HepG2 (cell line): ENCODE data around the gene CDC42BPG. TPM values are rescaled to one million over a fixed set of nuclear protein-coding genes. Genes with fewer than 3 reads are reported as not detected.

Experiments
- EEA1 ChIP-seq: sonication (generic); formaldehyde crosslinking; IDR thresholded peaks from 2 replicates; pipeline ENCODE4 v1.5.1; 2020; ENCODE audit warnings: mild to moderate bottlenecking, missing genetic modification reagents, borderline replicate concordance
- IRF2 ChIP-seq: IDR thresholded peaks from 2 replicates; pipeline ENCODE4 v1.6.1; 2018; ENCODE audit warnings: missing genetic modification reagents, missing compliant biosample characterization
- KIAA2018 ChIP-seq: sonication (generic); formaldehyde crosslinking; IDR thresholded peaks from 2 replicates; pipeline ENCODE4 v1.5.0; 2020; ENCODE audit warnings: mild to moderate bottlenecking, missing genetic modification reagents, borderline replicate concordance
- SP4 ChIP-seq: sonication (generic); formaldehyde crosslinking; IDR thresholded peaks from 2 replicates; pipeline ENCODE4 v1.8.1; 2023; ENCODE audit warnings: mild to moderate bottlenecking, missing genetic modification reagents
- ZNF207 ChIP-seq: fragments of 450-650 bp; IDR thresholded peaks from 2 replicates; pipeline ENCODE4 v1.6.1; 2016; ENCODE audit warnings: antibody characterized with exemption, borderline replicate concordance
- ZNF451 ChIP-seq: sonication (generic); formaldehyde crosslinking; IDR thresholded peaks from 2 replicates; pipeline ENCODE4 v1.5.0; 2020; ENCODE audit warnings: mild to moderate bottlenecking, missing genetic modification reagents
- ZNF552 ChIP-seq: sonication (generic); formaldehyde crosslinking; IDR thresholded peaks from 2 replicates; pipeline ENCODE4 v1.9.0; 2022; ENCODE audit warnings: missing genetic modification reagents, mild to moderate bottlenecking, borderline replicate concordance
- ZNF761 ChIP-seq: sonication (generic); formaldehyde crosslinking; conservative IDR thresholded peaks from 2 replicates; pipeline ENCODE4 v1.4.0; 2020; ENCODE audit warnings: mild to moderate bottlenecking, missing genetic modification reagents
- polyA plus RNA-seq, 8 experiments: library from polyadenylated mRNA; depleted of rRNA in 3 of 8; stranded (reverse) in 7 of 8; unstranded in 1 of 8; fragments of >200 nt; fragmentation: Illumina TruSeq in 4 of 8; extraction: Trizol in 4 of 8; gene quantifications; 2 replicates each; pipeline versions ENCODE4 v1.2.1 to v1.2.3, GENCODE V29; 2011 to 2016; ENCODE audit warnings: low read depth in 4 of 8, missing spikeins in 1 of 8, mixed read lengths in 1 of 8; ENCODE audit not compliant: insufficient read depth in 1 of 8
- total RNA-seq, 5 experiments: library from RNA; depleted of rRNA; stranded (reverse); fragments of >200 nt; fragmentation: Illumina TruSeq; extraction: Trizol; gene quantifications; 2 replicates each; pipeline ENCODE4 v1.2.3, GENCODE V29; 2016; ENCODE audit warnings: low read depth in 1 of 5
- TF ChIP-seq, protein P1 (sequence below): sonication (generic); formaldehyde crosslinking; IDR thresholded peaks from 2 replicates; pipeline ENCODE4 v1.4.0; 2020; ENCODE audit warnings: missing genetic modification reagents, borderline replicate concordance
- TF ChIP-seq, protein P2 (sequence below): fragments of 450-650 bp; IDR thresholded peaks from 2 replicates; pipeline ENCODE4 v1.6.1; 2016
- TF ChIP-seq, protein P3 (sequence below): sonication (generic); formaldehyde crosslinking; IDR thresholded peaks from 2 replicates; pipeline ENCODE4 v1.4.0; 2020; ENCODE audit warnings: mild to moderate bottlenecking, low read depth, missing genetic modification reagents

The CDC42BPG gene
- total and polyA plus RNA-seq, 2 of the 13 experiments (the other 11 are each of a cell fraction or from before 2014, with no cell fraction given), result 0.55 to 1.4 TPM

DNA sequence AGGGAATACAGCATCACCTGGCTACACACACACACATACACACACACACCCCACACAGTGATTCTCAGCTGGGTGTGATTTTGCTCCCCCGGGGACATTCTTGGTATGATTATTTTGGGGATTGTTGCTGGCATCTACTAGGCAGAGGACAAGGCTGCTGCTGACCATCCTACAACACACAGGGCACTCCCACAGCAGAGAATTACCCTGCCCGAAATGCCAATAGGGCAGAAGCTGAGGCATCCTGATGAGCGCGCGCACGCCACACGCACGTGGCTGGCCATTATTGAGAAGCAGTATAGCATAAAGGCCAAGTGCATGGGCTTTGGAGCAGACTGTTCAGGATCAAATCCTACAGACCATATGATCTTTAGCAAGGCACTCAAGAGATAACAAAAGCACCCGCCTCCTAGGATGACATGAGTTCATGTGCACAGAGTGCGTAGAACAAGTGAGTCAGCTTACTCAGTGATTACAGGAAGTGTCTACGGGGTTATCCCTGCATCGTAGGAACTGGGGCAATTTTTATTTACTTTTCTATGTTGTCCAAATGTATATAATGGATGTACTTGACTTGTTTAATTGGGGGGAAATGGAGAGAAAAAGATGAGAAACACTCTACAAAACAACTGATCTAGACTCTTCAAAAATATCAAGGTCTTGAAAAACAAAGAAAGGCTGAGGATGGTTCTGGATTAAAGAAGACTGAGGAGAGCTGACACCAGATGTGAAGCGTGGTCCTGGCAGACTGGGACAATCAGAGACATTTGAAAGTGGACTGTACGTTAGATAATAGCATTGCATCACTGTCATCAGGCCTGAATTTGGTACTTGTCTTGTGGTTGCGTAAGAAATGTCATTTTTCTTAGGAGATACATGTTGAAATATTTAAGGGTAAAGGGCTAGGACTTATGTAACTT, 41.2 kb upstream of the CDC42BPG start (continued):
- no peak for TF ChIP-seq KIAA2018 (CRISPR knock-in tag)
- no peak for TF ChIP-seq ZNF761 (CRISPR knock-in tag)
- no peak for TF ChIP-seq ZNF451
- TF ChIP-seq EEA1 (CRISPR knock-in tag), result no peak
- no peak for TF ChIP-seq ZNF552 (CRISPR knock-in tag)
- TF ChIP-seq IRF2 (CRISPR knock-in tag), result no peak
- TF ChIP-seq, protein P1, sequence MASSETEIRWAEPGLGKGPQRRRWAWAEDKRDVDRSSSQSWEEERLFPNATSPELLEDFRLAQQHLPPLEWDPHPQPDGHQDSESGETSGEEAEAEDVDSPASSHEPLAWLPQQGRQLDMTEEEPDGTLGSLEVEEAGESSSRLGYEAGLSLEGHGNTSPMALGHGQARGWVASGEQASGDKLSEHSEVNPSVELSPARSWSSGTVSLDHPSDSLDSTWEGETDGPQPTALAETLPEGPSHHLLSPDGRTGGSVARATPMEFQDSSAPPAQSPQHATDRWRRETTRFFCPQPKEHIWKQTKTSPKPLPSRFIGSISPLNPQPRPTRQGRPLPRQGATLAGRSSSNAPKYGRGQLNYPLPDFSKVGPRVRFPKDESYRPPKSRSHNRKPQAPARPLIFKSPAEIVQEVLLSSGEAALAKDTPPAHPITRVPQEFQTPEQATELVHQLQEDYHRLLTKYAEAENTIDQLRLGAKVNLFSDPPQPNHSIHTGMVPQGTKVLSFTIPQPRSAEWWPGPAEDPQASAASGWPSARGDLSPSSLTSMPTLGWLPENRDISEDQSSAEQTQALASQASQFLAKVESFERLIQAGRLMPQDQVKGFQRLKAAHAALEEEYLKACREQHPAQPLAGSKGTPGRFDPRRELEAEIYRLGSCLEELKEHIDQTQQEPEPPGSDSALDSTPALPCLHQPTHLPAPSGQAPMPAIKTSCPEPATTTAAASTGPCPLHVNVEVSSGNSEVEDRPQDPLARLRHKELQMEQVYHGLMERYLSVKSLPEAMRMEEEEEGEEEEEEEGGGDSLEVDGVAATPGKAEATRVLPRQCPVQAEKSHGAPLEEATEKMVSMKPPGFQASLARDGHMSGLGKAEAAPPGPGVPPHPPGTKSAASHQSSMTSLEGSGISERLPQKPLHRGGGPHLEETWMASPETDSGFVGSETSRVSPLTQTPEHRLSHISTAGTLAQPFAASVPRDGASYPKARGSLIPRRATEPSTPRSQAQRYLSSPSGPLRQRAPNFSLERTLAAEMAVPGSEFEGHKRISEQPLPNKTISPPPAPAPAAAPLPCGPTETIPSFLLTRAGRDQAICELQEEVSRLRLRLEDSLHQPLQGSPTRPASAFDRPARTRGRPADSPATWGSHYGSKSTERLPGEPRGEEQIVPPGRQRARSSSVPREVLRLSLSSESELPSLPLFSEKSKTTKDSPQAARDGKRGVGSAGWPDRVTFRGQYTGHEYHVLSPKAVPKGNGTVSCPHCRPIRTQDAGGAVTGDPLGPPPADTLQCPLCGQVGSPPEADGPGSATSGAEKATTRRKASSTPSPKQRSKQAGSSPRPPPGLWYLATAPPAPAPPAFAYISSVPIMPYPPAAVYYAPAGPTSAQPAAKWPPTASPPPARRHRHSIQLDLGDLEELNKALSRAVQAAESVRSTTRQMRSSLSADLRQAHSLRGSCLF (CRISPR knock-in tag), result no peak
- TF ChIP-seq SP4 (CRISPR knock-in tag), result no peak
- TF ChIP-seq ZNF207, result no peak
- TF ChIP-seq, protein P2, sequence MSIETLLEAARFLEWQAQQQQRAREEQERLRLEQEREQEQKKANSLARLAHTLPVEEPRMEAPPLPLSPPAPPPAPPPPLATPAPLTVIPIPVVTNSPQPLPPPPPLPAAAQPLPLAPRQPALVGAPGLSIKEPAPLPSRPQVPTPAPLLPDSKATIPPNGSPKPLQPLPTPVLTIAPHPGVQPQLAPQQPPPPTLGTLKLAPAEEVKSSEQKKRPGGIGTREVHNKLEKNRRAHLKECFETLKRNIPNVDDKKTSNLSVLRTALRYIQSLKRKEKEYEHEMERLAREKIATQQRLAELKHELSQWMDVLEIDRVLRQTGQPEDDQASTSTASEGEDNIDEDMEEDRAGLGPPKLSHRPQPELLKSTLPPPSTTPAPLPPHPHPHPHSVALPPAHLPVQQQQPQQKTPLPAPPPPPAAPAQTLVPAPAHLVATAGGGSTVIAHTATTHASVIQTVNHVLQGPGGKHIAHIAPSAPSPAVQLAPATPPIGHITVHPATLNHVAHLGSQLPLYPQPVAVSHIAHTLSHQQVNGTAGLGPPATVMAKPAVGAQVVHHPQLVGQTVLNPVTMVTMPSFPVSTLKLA, result peak; percentile 60
- TF ChIP-seq, protein P3, sequence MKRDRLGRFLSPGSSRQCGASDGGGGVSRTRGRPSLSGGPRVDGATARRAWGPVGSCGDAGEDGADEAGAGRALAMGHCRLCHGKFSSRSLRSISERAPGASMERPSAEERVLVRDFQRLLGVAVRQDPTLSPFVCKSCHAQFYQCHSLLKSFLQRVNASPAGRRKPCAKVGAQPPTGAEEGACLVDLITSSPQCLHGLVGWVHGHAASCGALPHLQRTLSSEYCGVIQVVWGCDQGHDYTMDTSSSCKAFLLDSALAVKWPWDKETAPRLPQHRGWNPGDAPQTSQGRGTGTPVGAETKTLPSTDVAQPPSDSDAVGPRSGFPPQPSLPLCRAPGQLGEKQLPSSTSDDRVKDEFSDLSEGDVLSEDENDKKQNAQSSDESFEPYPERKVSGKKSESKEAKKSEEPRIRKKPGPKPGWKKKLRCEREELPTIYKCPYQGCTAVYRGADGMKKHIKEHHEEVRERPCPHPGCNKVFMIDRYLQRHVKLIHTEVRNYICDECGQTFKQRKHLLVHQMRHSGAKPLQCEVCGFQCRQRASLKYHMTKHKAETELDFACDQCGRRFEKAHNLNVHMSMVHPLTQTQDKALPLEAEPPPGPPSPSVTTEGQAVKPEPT (CRISPR knock-in tag), result no peak
